Karpas-422 (cell line): ENCODE data around the gene GORASP2. TPM values are rescaled to one million over a fixed set of nuclear protein-coding genes. Genes with fewer than 3 reads are reported as not detected.

Source experiments
- DNase-seq: peaks from one replicate; pipeline ENCODE4 v3.0.0-alpha.2; 2015
- H2AFZ ChIP-seq: fragments of 200-600 bp; sonication (generic); 2 replicates; pipeline ENCODE4 v1.6.1; 2014; ENCODE audit warnings: antibody characterized with exemption, low read length, mixed read lengths
- H3K27ac ChIP-seq: fragments of 200-600 bp; sonication (generic); 2 replicates; pipeline ENCODE4 v1.5.1; 2014; ENCODE audit warnings: mild to moderate bottlenecking, low read length, moderate library complexity
- H3K27me3 ChIP-seq: fragments of 200-600 bp; sonication (generic); 2 replicates; pipeline ENCODE4 v1.6.1; 2014; ENCODE audit warnings: low read length, mixed read lengths
- H3K36me3 ChIP-seq: fragments of 200-600 bp; sonication (generic); 2 replicates; pipeline ENCODE4 v1.6.1; 2014; ENCODE audit warnings: low read length, mixed read lengths; ENCODE audit not compliant: insufficient read depth
- H3K4me1 ChIP-seq: fragments of 200-600 bp; sonication (generic); 2 replicates; pipeline ENCODE4 v1.6.1; 2014; ENCODE audit warnings: mild to moderate bottlenecking, low read length, mixed read lengths
- H3K4me2 ChIP-seq: fragments of 200-600 bp; sonication (generic); 2 replicates; pipeline ENCODE4 v1.6.1; 2014; ENCODE audit warnings: low read length, low read depth, mild to moderate bottlenecking; ENCODE audit not compliant: poor library complexity, severe bottlenecking
- H3K4me3 ChIP-seq: fragments of 200-600 bp; sonication (generic); 2 replicates; pipeline ENCODE4 v1.5.1; 2014; ENCODE audit warnings: mild to moderate bottlenecking, antibody characterized with exemption, low read length, mixed read lengths
- H3K79me2 ChIP-seq: fragments of 200-600 bp; sonication (generic); 2 replicates; pipeline ENCODE4 v1.6.1; 2014; ENCODE audit warnings: mild to moderate bottlenecking, low read length, mixed read lengths
- H3K9ac ChIP-seq: fragments of 200-600 bp; sonication (generic); 2 replicates; pipeline ENCODE4 v1.6.0; 2014; ENCODE audit warnings: low read length
- H3K9me2 ChIP-seq: fragments of 200-600 bp; sonication (generic), shearing (Covaris generic); replicated peaks from 2 replicates; pipeline ENCODE4 v1.6.0; 2014; ENCODE audit warnings: mild to moderate bottlenecking, low read length, moderate library complexity; ENCODE audit not compliant: insufficient read depth
- H3K9me3 ChIP-seq: fragments of 300-700, 200-600 bp; sonication (generic); 2 replicates; pipeline ENCODE4 v1.6.1; 2014; ENCODE audit warnings: low read length, mixed read lengths
- H4K20me1 ChIP-seq: fragments of 200-600 bp; sonication (generic); 2 replicates; pipeline ENCODE4 v1.6.1; 2014; ENCODE audit warnings: mild to moderate bottlenecking, antibody characterized with exemption, low read length, low read depth; ENCODE audit not compliant: insufficient read depth
- total RNA-seq: library from RNA; depleted of rRNA; stranded (reverse); fragments of >200 nt; shearing (Covaris generic); gene quantifications from 2 replicates; pipeline ENCODE4 v1.2.3, GENCODE V29; 2014; ENCODE audit warnings: low replicate concordance

GORASP2 gene
- total RNA-seq, 1 experiment from 2014 or later = 34.3 TPM

DNA sequence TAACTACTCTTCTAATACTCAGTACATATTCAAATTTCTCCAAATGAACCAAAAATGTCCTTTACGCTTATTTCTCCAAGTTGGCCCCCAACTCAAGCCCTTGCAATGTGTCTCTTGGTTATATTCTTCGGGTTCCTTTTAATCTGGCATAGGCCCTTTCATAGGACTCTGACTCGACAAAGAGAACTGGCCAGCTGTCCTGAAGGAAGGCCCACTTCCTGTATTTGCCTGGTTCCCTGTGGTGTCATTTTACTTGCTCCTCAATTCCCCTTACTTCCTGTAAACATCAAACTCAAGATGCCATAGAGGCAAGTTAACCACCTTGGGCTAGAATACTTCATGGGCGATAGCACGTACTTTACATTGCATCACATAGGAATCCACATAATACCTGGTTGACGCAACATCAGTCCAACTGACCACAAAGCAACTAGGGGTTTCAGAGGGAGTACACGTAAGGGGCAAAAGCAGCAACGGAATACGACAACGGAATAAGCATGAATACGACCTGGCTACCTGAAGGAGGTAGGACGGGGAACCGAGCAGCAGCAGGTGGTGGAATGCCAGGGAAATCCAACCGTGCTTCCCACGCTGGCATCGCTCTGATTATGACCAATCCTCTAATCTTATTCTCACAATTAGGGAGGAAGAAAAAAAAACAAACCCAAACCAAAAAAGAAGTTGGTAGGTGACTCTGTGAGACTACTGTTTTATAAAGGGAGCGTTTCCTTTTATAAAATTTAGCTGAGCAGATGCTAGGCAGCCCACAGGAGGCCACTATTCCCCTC lies 823 bp upstream of the GORASP2 start:
- Histone ChIP-seq H3K9me3 (peaks cover 10% of the 10 kb centered on the region), H3K36me3 (no peaks in the 10 kb centered on the region), H3K79me2 (peaks cover 40% of the 10 kb centered on the region), H3K27ac (peak overlapping the region; percentile 65), H2AFZ (peak overlapping the region; percentile 52), H3K4me1 (peaks cover 39% of the 10 kb centered on the region), H3K4me3 (peak overlapping the region; percentile 62), H3K9ac (peak overlapping the region; percentile 70), H4K20me1 (peaks cover 25% of the 10 kb centered on the region), H3K27me3 (no peaks in the 10 kb centered on the region), H3K9me2 (no peaks in the 10 kb centered on the region), H3K4me2 (peak overlapping the region; percentile 78)
- peak; percentile 48 for DNase-seq

- no peaks in the 10 kb centered on the region; the same call in 1 of the 2 replicates for H3K9me3 ChIP-seq
- H3K79me2 ChIP-seq = peaks cover 55% of the 10 kb centered on the region
- no peaks in the 10 kb centered on the region for H3K27me3 ChIP-seq
- H3K9me2 ChIP-seq = no peaks in the 10 kb centered on the region
- peak overlapping the region; percentile 93 for H3K9ac ChIP-seq
- no peaks in the 10 kb centered on the region for H3K36me3 ChIP-seq
- H3K4me1 ChIP-seq = peaks cover 45% of the 10 kb centered on the region
- peak overlapping the region; percentile 52; the same call in 1 of the 2 replicates for H2AFZ ChIP-seq
- H3K27ac ChIP-seq = peak overlapping the region; percentile 66
- peak overlapping the region; percentile 88 for H3K4me3 ChIP-seq
- peak; percentile 67 for DNase-seq
- peak overlapping the region; percentile 93 for H3K4me2 ChIP-seq
- H4K20me1 ChIP-seq = peaks cover 38% of the 10 kb centered on the region
Measured at GRCh38 chr2:170929686-170930050, 615 bp downstream of the GORASP2 start.

DNA sequence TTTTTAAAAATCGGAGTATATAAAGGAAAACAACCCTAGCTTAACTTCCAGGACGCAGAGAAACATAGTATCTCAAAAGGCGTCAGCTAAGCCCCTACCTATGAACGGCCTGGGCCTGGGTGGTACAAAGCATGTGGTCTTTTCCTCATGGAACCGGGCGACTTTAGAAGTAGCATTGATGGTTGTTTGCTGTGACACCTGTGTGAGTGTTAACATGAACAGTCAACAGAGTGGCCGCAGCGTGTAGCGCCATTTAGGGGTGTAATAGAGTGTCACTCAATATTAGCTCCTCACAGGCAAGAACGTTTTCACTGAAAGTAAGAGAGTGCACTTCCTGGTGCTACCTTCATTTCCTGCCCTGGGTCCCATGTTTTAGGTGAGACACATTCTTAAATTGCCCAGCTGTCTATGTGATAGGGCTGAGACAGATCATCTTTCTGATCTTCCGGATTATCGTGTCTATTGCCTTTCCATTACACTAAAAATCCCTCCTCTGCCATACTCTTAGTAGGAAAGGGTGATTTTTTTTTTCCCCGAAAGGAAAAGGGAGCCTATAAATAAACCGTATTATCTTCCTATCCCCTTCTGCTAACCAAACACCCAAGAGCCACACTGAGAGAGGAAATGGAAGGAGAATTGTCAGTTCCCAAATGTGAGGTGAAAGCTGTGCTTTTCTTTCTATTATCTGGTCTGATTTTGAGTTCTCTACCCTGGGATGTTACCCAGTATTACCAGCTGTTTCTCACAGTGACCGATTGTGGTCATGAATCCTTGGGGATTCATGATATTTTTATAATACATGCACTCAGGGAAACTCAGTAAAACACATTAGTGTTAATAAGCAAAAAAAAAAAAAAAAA lies 1.3 kb downstream of the GORASP2 start:
- H3K4me3 ChIP-seq = peak overlapping the region; percentile 88
- H3K79me2 ChIP-seq = peaks cover 62% of the 10 kb centered on the region
- H3K9me3 ChIP-seq = no peaks in the 10 kb centered on the region
- peak overlapping the region; percentile 93 for H3K4me2 ChIP-seq
- no peaks in the 10 kb centered on the region for H3K9me2 ChIP-seq
- H2AFZ ChIP-seq = peak overlapping the region; percentile 52; the same call in 1 of the 2 replicates
- peak overlapping the region; percentile 52 for H3K27ac ChIP-seq
- peak overlapping the region; percentile 93 for H3K9ac ChIP-seq
- H3K4me1 ChIP-seq = peaks cover 45% of the 10 kb centered on the region
- DNase-seq = peak; percentile 85
- no peaks in the 10 kb centered on the region for H3K27me3 ChIP-seq
- H3K36me3 ChIP-seq = no peaks in the 10 kb centered on the region
- H4K20me1 ChIP-seq = peaks cover 41% of the 10 kb centered on the region

- Histone ChIP-seq H3K4me1 (peaks cover 45% of the 10 kb centered on the region), H4K20me1 (peaks cover 46% of the 10 kb centered on the region), H3K79me2 (peaks cover 67% of the 10 kb centered on the region), H3K36me3 (no peaks in the 10 kb centered on the region), H2AFZ (no peak overlapping the region), H3K9me3 (no peaks in the 10 kb centered on the region), H3K9ac (peak overlapping the region; percentile 93), H3K9me2 (no peaks in the 10 kb centered on the region), H3K27me3 (no peaks in the 10 kb centered on the region), H3K27ac (no peak overlapping the region), H3K4me3 (peak overlapping the region; percentile 88), H3K4me2 (peak overlapping the region; percentile 93)
- no peak for DNase-seq
Measured at GRCh38 chr2:170930991-170931266, 1.9 kb downstream of the GORASP2 start.

- Histone ChIP-seq H3K27ac (no peak overlapping the region), H3K9me3 (no peaks in the 10 kb centered on the region), H3K9ac (no peak overlapping the region), H3K4me1 (peaks cover 45% of the 10 kb centered on the region), H2AFZ (no peak overlapping the region), H3K27me3 (no peaks in the 10 kb centered on the region), H3K79me2 (peaks cover 80% of the 10 kb centered on the region), H4K20me1 (peaks cover 53% of the 10 kb centered on the region), H3K4me2 (peak overlapping the region; percentile 93), H3K9me2 (no peaks in the 10 kb centered on the region), H3K36me3 (no peaks in the 10 kb centered on the region), H3K4me3 (0 out of 2 replicates have a peak overlapping the region, but pooled peaks have one; percentile 12)
- no peak for DNase-seq
Measured at GRCh38 chr2:170932166-170932565, 3.1 kb downstream of the GORASP2 start.

- 0 out of 2 replicates have a peak overlapping the region, but pooled peaks have one; percentile 12 for H3K4me3 ChIP-seq
- no peak overlapping the region for H2AFZ ChIP-seq
- no peak for DNase-seq
- H3K27me3 ChIP-seq = no peaks in the 10 kb centered on the region
- no peak overlapping the region for H3K9ac ChIP-seq
- H3K36me3 ChIP-seq = no peaks in the 10 kb centered on the region
- H4K20me1 ChIP-seq = peaks cover 53% of the 10 kb centered on the region
- H3K4me1 ChIP-seq = peaks cover 42% of the 10 kb centered on the region
- peak overlapping the region; percentile 93 for H3K4me2 ChIP-seq
- peaks cover 87% of the 10 kb centered on the region for H3K79me2 ChIP-seq
- H3K27ac ChIP-seq = 0 out of 2 replicates have a peak overlapping the region, but pooled peaks have one; percentile 6
- H3K9me3 ChIP-seq = no peaks in the 10 kb centered on the region
- no peaks in the 10 kb centered on the region for H3K9me2 ChIP-seq
Measured at GRCh38 chr2:170932948-170933347, 3.9 kb downstream of the GORASP2 start.

GRCh38 chr2:170937709-170938379 lies 8.8 kb downstream of the GORASP2 start:
- Histone ChIP-seq H3K79me2 (peaks cover 100% of the 10 kb centered on the region), H3K9me3 (no peaks in the 10 kb centered on the region), H3K9ac (no peak overlapping the region), H3K4me1 (peaks cover 47% of the 10 kb centered on the region), H3K4me3 (no peak overlapping the region), H2AFZ (no peak overlapping the region), H3K27ac (no peak overlapping the region), H3K9me2 (no peaks in the 10 kb centered on the region), H3K4me2 (no peak overlapping the region), H4K20me1 (peaks cover 70% of the 10 kb centered on the region), H3K36me3 (peaks cover 5% of the 10 kb centered on the region; the same call in 1 of the 2 replicates), H3K27me3 (no peaks in the 10 kb centered on the region)
- no peak for DNase-seq
